Stimulated activated CD4-positive, alpha-beta T cell treated with anti-CD3 and anti-CD28 coated beads, Interleukin-2, amount 100 ng/mL, for 48 hours (primary cell): Measurements from ENCODE around the gene TMCC3.
A peak's percentile ranks its signal among the peaks of the same experiment; 100 is the strongest.

Source experiments
- DNase-seq, 2 donors: peaks; one replicate each; pipeline ENCODE4 v3.0.0-alpha.2; 2020

Gene TMCC3

GRCh38 chr12:94671917-94672316, 21.6 kb upstream of the TMCC3 start:
- DNase-seq: no peak

GRCh38 chr12:94670898-94671297, 20.5 kb upstream of the TMCC3 start:
- DNase-seq: no peak

GRCh38 chr12:94670075-94670474, 19.7 kb upstream of the TMCC3 start:
- DNase-seq: no peak

- no peak for DNase-seq
These were observed 16.7 kb upstream of the TMCC3 start for GRCh38 chr12:94667031-94667540.

- no peak for DNase-seq
These were observed 15.8 kb upstream of the TMCC3 start for GRCh38 chr12:94666158-94666557.

- no peak for DNase-seq
These were observed 13.3 kb upstream of the TMCC3 start for GRCh38 chr12:94663702-94664101.

GRCh38 chr12:94663071-94663470, 12.7 kb upstream of the TMCC3 start:
- no peak for DNase-seq

GRCh38 chr12:94660436-94660835, 10.1 kb upstream of the TMCC3 start:
- no peak for DNase-seq

GRCh38 chr12:94659346-94659930, 9.1 kb upstream of the TMCC3 start:
- DNase-seq: no peak

GRCh38 chr12:94658931-94659330, 8.6 kb upstream of the TMCC3 start:
- DNase-seq: no peak

GRCh38 chr12:94656556-94656955, 6.2 kb upstream of the TMCC3 start:
- no peak for DNase-seq

GRCh38 chr12:94649349-94650142, 811 bp downstream of the TMCC3 start:
- no peak for DNase-seq

GRCh38 chr12:94648578-94648977, 1.8 kb downstream of the TMCC3 start:
- DNase-seq: no peak

GRCh38 chr12:94644141-94644979, 6.0 kb downstream of the TMCC3 start:
- no peak for DNase-seq

GRCh38 chr12:94643606-94644005, 6.8 kb downstream of the TMCC3 start:
- no peak for DNase-seq

GRCh38 chr12:94641283-94641682, 9.1 kb downstream of the TMCC3 start:
- DNase-seq: no peak

GRCh38 chr12:94640134-94640928, 10.0 kb downstream of the TMCC3 start:
- peak; percentile 36 to 40 for DNase-seq

GRCh38 chr12:94638521-94638920, 11.8 kb downstream of the TMCC3 start:
- no peak for DNase-seq

- DNase-seq: no peak
These were observed 12.8 kb downstream of the TMCC3 start for GRCh38 chr12:94637390-94638113.

- no peak for DNase-seq
These were observed 13.8 kb downstream of the TMCC3 start for GRCh38 chr12:94636462-94637085.

GRCh38 chr12:94634717-94635116, 15.6 kb downstream of the TMCC3 start:
- no peak for DNase-seq

GRCh38 chr12:94633401-94633800, 17.0 kb downstream of the TMCC3 start:
- DNase-seq: no peak
